Transverse colon (tissue), 4 donors: ENCODE results near the gene ARHGAP10. TPM values are rescaled to one million over a fixed set of nuclear protein-coding genes. Genes with fewer than 3 reads are reported as not detected.
A peak's percentile ranks its signal among the peaks of the same experiment; 100 is the strongest.

ENCODE experiments used
- DNase-seq: peaks from one replicate; pipeline ENCODE4 v3.0.0-alpha.2; 2019
- H3K27ac ChIP-seq, 4 donors: fragments of 200-600 bp; sonication (generic); 2 replicates each; pipeline ENCODE4 v1.5.1; 2016 to 2018; ENCODE audit warnings: inconsistent platforms in 4 of 4
- H3K27me3 ChIP-seq: fragments of 200-600 bp; sonication (generic); 2 replicates; pipeline ENCODE4 v1.5.1; 2017; ENCODE audit warnings: inconsistent platforms
- H3K36me3 ChIP-seq, 4 donors: fragments of 200-600 bp; sonication (generic); 2 replicates each; pipeline ENCODE4 v1.5.1; 2017 to 2019; ENCODE audit warnings: inconsistent platforms in 4 of 4
- H3K4me1 ChIP-seq, 4 donors: fragments of 200-600 bp; sonication (generic); 2 replicates each; pipeline ENCODE4 v1.5.1; 2017 to 2020; ENCODE audit warnings: inconsistent platforms in 4 of 4
- H3K4me3 ChIP-seq, 4 donors: fragments of 200-600 bp; sonication (generic); 1 replicate in 1 of 4; 2 replicates in 3 of 4; pipeline versions ENCODE4 v1.5.1 to v1.6.1; 2017 to 2019; ENCODE audit warnings: inconsistent platforms in 4 of 4
- H3K9me3 ChIP-seq, 2 donors: fragments of 200-600 bp; sonication (generic); 2 replicates each; pipeline ENCODE4 v1.5.1; 2017 to 2019; ENCODE audit warnings: inconsistent platforms in 2 of 2
- EP300 ChIP-seq: sonication (generic); formaldehyde crosslinking; IDR thresholded peaks from one replicate; pipeline ENCODE4 v1.6.1; 2017; ENCODE audit warnings: antibody characterized with exemption, low read depth
- POLR2A ChIP-seq: fragments of 450-650 bp; IDR thresholded peaks from one replicate; pipeline ENCODE4 v1.6.1; 2016; ENCODE audit warnings: antibody characterized with exemption, mild to moderate bottlenecking, moderate library complexity
- POLR2AphosphoS5 ChIP-seq, 3 donors: sonication (generic); formaldehyde crosslinking; IDR thresholded peaks; one replicate each; pipeline ENCODE4 v1.6.1; 2016; ENCODE audit warnings: antibody characterized with exemption in 3 of 3
- WGBS, 2 donors: methylation state at CpG; one replicate each; pipeline ENCODE4 v1.1.5; 2018; ENCODE audit warnings: low coverage in 1 of 2; 5-methylcytosine and 5-hydroxymethylcytosine counted together
- in situ Hi-C, 4 donors: fragments of 200-750 bp; cut with MboI; loops; one replicate each; pipeline versions ENCODE4 v1.15.0 to v1.15.1; 2017; ENCODE audit warnings: low sequenced_read_pairs in 3 of 4, low pct_ligation_motif_present in 1 of 4, low pct_unique_long_range_greater_than_20kb in 1 of 4
- intact Hi-C: fragments of 100-400 bp; cut with DNase I; formaldehyde crosslinking; loops from one replicate; pipeline ENCODE4 v1.15.1; 2023; ENCODE audit warnings: low total_unique reads
- total RNA-seq, 4 donors: library from RNA; depleted of rRNA; stranded (reverse); fragments of >200 nt; gene quantifications; one replicate each; pipeline ENCODE4 v1.1.0, GENCODE V29; 2016
- TF ChIP-seq, protein P1 (sequence below), 5 experiments: fragments of 200-600 bp in 3 of 5; fragments of 450-650 bp in 2 of 5; sonication (generic) in 3 of 5; IDR thresholded peaks; 1 replicate in 2 of 5; 2 replicates in 3 of 5; pipeline ENCODE4 v1.5.1; 2016 to 2017; ENCODE audit warnings: antibody characterized with exemption in 5 of 5, inconsistent platforms in 3 of 5, mild to moderate bottlenecking in 2 of 5, moderate library complexity in 1 of 5

ARHGAP10 gene
- total RNA-seq, 4 donors from 2014 or later: 14.7 to 27.3 (median 22.9) TPM

DNA sequence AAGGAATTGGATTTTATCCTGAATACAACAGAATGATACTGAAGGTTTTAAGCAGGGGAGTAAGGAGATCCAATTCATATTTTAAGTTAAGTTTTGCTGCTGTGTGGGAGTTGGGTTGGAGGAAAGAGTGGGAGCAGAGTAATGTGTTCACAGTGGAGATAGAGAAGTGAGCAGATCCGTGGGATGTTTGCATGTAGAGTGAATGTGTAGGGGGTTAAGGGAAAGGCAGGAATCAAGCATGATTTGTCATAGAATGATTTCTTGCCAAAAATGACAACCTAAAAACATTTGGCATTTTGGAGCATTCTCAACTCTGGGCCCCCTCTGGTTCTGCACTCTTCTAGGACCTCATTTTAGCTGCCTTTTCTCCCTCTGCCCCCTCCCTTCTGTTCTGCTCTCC is 76.6 kb downstream of the ARHGAP10 start:
- Histone ChIP-seq H3K27ac (no peak overlapping the region), H3K36me3 (no peaks in the 10 kb centered on the region), H3K4me1 (peaks cover 0 to 30% (median 4%) of the 10 kb centered on the region in 4 donors), H3K9me3 (no peaks in the 10 kb centered on the region), H3K4me3 (no peak overlapping the region), H3K27me3 (no peaks in the 10 kb centered on the region)
- intact Hi-C loops (no loop called here), in situ Hi-C loops (no loop called here)
- no peak for DNase-seq
- 50% methylated on average over 1 of the region's 1 CpG; no CpG with 5 or more reads in 1 of the 2 donors for WGBS, 2 donors
- TF ChIP-seq POLR2A (no peak), EP300 (no peak), POLR2AphosphoS5 (IDR thresholded peaks at IDR 0.05) (no peak)
- TF ChIP-seq, protein P1, sequence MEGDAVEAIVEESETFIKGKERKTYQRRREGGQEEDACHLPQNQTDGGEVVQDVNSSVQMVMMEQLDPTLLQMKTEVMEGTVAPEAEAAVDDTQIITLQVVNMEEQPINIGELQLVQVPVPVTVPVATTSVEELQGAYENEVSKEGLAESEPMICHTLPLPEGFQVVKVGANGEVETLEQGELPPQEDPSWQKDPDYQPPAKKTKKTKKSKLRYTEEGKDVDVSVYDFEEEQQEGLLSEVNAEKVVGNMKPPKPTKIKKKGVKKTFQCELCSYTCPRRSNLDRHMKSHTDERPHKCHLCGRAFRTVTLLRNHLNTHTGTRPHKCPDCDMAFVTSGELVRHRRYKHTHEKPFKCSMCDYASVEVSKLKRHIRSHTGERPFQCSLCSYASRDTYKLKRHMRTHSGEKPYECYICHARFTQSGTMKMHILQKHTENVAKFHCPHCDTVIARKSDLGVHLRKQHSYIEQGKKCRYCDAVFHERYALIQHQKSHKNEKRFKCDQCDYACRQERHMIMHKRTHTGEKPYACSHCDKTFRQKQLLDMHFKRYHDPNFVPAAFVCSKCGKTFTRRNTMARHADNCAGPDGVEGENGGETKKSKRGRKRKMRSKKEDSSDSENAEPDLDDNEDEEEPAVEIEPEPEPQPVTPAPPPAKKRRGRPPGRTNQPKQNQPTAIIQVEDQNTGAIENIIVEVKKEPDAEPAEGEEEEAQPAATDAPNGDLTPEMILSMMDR (IDR thresholded peaks at IDR 0.05): no peak

- in situ Hi-C loops: no loop called here
- 71 to 75% methylated on average over 2 to 3 of the region's 3 CpGs for WGBS, 2 donors
Observed at GRCh38 chr4:147809211-147809610, 77.3 kb downstream of the ARHGAP10 start.

DNA sequence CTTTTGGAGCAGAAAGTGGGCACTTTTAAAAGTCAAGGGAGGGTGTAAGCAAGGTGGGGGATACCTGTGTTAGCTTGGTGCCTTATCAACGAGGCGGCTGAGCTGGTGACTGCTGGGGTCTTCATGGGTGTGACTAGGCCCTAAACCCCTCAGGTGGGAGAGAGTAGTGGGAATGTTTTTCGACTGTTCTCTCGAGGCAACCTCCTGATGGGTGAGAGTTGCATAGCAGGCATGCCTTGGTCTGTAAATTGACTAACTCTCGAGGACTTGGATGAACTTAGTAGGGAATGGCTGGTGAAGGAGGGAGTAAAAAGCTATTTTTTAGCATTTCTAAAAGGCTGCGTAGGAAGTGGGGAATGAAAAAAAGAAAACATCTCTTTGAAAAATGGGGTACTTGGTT is 80.0 kb downstream of the ARHGAP10 start:
- intact Hi-C loops (no loop called here), in situ Hi-C loops (no loop called here)
- no peak for TF ChIP-seq EP300
- TF ChIP-seq POLR2A: no peak
- TF ChIP-seq, protein P1 (IDR thresholded peaks at IDR 0.05): no peak
- no peak for TF ChIP-seq POLR2AphosphoS5 (IDR thresholded peaks at IDR 0.05)
- Histone ChIP-seq H3K27ac (peak overlapping the region in 1 of 4 donors; percentile 54), H3K4me1 (peaks cover 8 to 55% (median 12%) of the 10 kb centered on the region in 4 donors), H3K36me3 (no peaks in the 10 kb centered on the region), H3K9me3 (no peaks in the 10 kb centered on the region), H3K27me3 (no peaks in the 10 kb centered on the region), H3K4me3 (no peak overlapping the region)
- WGBS, 2 donors: 88 to 93% methylated on average over 6 of the region's 6 CpGs
- DNase-seq: no peak

More at GRCh38 chr4:147809211-147809610, 77.3 kb downstream of the ARHGAP10 start:
- H3K4me3 ChIP-seq: no peak overlapping the region
- H3K27me3 ChIP-seq: no peaks in the 10 kb centered on the region
- intact Hi-C loops: no loop called here
- TF ChIP-seq POLR2A (no peak), POLR2AphosphoS5 (IDR thresholded peaks at IDR 0.05) (no peak), EP300 (no peak)
- TF ChIP-seq, protein P1 (IDR thresholded peaks at IDR 0.05): no peak
- no peak overlapping the region for H3K27ac ChIP-seq
- no peaks in the 10 kb centered on the region for H3K9me3 ChIP-seq
- H3K36me3 ChIP-seq: no peaks in the 10 kb centered on the region
- no peak for DNase-seq
- H3K4me1 ChIP-seq: peaks cover 0 to 38% (median 6%) of the 10 kb centered on the region in 4 donors

- no peak for TF ChIP-seq EP300
- TF ChIP-seq POLR2AphosphoS5 (IDR thresholded peaks at IDR 0.05): no peak
- no peak for TF ChIP-seq POLR2A
- TF ChIP-seq, protein P1 (IDR thresholded peaks at IDR 0.05): no peak
- 71 to 78% methylated on average over 6 to 7 of the region's 7 CpGs for WGBS, 2 donors
- intact Hi-C loops: no loop called here
- Histone ChIP-seq H3K27me3 (no peaks in the 10 kb centered on the region), H3K9me3 (no peaks in the 10 kb centered on the region), H3K4me3 (no peak overlapping the region), H3K36me3 (no peaks in the 10 kb centered on the region), H3K4me1 (peaks cover 8 to 59% (median 13%) of the 10 kb centered on the region in 4 donors), H3K27ac (peak overlapping the region; percentile 33 to 57 (median 52))
- in situ Hi-C loops: no loop called here
- DNase-seq: no peak
Observed at GRCh38 chr4:147813109-147813773, 81.4 kb downstream of the ARHGAP10 start.
